Common myeloid progenitor, CD34-positive (primary cell): ENCODE measurements around the gene IGF2BP2.
"Not testable (repeated sequence)": the region's sequence is repeated elsewhere in the genome, so short reads cannot be mapped to it uniquely, and the experiment has no call there.

Experiments used
- CTCF ChIA-PET: fragments of 350-600 bp; sonication (Branson Sonifier 250); formaldehyde crosslinking; loops from one replicate; lab custom pipeline; 2021; ENCODE audit warnings: antibody characterized with exemption; lab: Charles Lee
- POLR2A ChIA-PET: fragments of 350-600 bp; sonication (Branson Sonifier 250); formaldehyde crosslinking; loops from one replicate; lab custom pipeline; 2021; ENCODE audit warnings: antibody characterized with exemption; lab: Charles Lee
- DNase-seq, 3 donors: peaks; one replicate each; pipeline versions ENCODE4 v3.0.0 to v3.0.0-alpha.2; 2013
- H3K27ac ChIP-seq, 2 experiments: 1 replicate in 1 of 2; 2 replicates in 1 of 2; pipeline ENCODE4 v1.7.0; 2013; ENCODE audit warnings: inconsistent platforms in 2 of 2, low read length in 2 of 2, mild to moderate bottlenecking in 2 of 2, low read depth in 1 of 2, moderate library complexity in 1 of 2; ENCODE audit not compliant: severe bottlenecking in 2 of 2, insufficient read depth in 1 of 2, poor library complexity in 1 of 2
- H3K27me3 ChIP-seq, 5 experiments: replicated peaks in 2 of 5; 1 replicate in 3 of 5; 2 replicates in 2 of 5; pipeline versions ENCODE4 v1.6.1 to v1.7.0; 2013; ENCODE audit warnings: low read length in 4 of 5, mild to moderate bottlenecking in 2 of 5, moderate library complexity in 2 of 5, inconsistent platforms in 1 of 5; ENCODE audit not compliant: insufficient read depth in 5 of 5, control insufficient read depth in 4 of 5
- H3K36me3 ChIP-seq, 4 experiments: 1 replicate in 2 of 4; 2 replicates in 2 of 4; pipeline versions ENCODE4 v1.6.1 to v1.7.0; 2013; ENCODE audit warnings: low read length in 3 of 4, control low read depth in 1 of 4, mild to moderate bottlenecking in 1 of 4; ENCODE audit not compliant: control insufficient read depth in 4 of 4, insufficient read depth in 4 of 4
- H3K4me1 ChIP-seq, 4 experiments: 1 replicate in 3 of 4; 2 replicates in 1 of 4; pipeline versions ENCODE4 v1.6.1 to v1.7.1; 2013; ENCODE audit warnings: low read length in 3 of 4, mild to moderate bottlenecking in 3 of 4, control low read depth in 1 of 4, inconsistent platforms in 1 of 4, moderate library complexity in 1 of 4; ENCODE audit not compliant: control insufficient read depth in 4 of 4, insufficient read depth in 4 of 4; ENCODE audit errors: control extremely low read depth in 1 of 4
- H3K4me3 ChIP-seq, 7 experiments: 1 replicate in 4 of 7; 2 replicates in 3 of 7; pipeline versions ENCODE4 v1.5.1 to v1.7.0; 2013; ENCODE audit warnings: mild to moderate bottlenecking in 7 of 7, low read length in 6 of 7, moderate library complexity in 6 of 7, inconsistent platforms in 2 of 7, low read depth in 2 of 7, control low read depth in 1 of 7; ENCODE audit not compliant: insufficient read depth in 4 of 7, control insufficient read depth in 1 of 7; ENCODE audit errors: extremely low read depth in 1 of 7
- H3K9me3 ChIP-seq, 5 experiments: 1 replicate in 4 of 5; 2 replicates in 1 of 5; pipeline versions ENCODE4 v1.6.1 to v1.7.1; 2013; ENCODE audit warnings: low read length in 4 of 5, mild to moderate bottlenecking in 2 of 5, inconsistent platforms in 1 of 5, low read depth in 1 of 5, moderate library complexity in 1 of 5; ENCODE audit not compliant: control insufficient read depth in 4 of 5, insufficient read depth in 2 of 5; ENCODE audit errors: control extremely low read depth in 1 of 5
- WGBS: methylation state at CpG from one replicate; pipeline ENCODE4 v1.1.5; 2013; ENCODE audit not compliant: insufficient coverage; 5-methylcytosine and 5-hydroxymethylcytosine counted together

Gene IGF2BP2

GRCh38 chr3:185842241-185842640, 17.4 kb upstream of the IGF2BP2 start:
- CTCF ChIA-PET = interaction anchor here (0.6 to 1.0 kb wide), 2 partner anchors 22 to 101 kb away, joined by 3 read pairs; no protein-coding TSS in a partner anchor
- no peak overlapping the region for H3K27ac ChIP-seq
- H3K4me1 ChIP-seq = no peaks in the 10 kb centered on the region
- H3K36me3 ChIP-seq = no peaks in the 10 kb centered on the region
- no peaks in the 10 kb centered on the region for H3K9me3 ChIP-seq
- no peak overlapping the region for H3K4me3 ChIP-seq
- DNase-seq = no peak
- POLR2A ChIA-PET = no interaction called here
- 100% methylated on average over 3 of the region's 4 CpGs for WGBS
- H3K27me3 ChIP-seq = no peaks in the 10 kb centered on the region

- H3K4me3 ChIP-seq, H3K4me1 ChIP-seq, H3K9me3 ChIP-seq, DNase-seq, H3K27me3 ChIP-seq, CTCF ChIA-PET, POLR2A ChIA-PET, H3K36me3 ChIP-seq, H3K27ac ChIP-seq: not testable (repeated sequence)
- 96% methylated on average over 4 of the region's 4 CpGs for WGBS
Measured at GRCh38 chr3:185838417-185838989, 13.7 kb upstream of the IGF2BP2 start.

- POLR2A ChIA-PET = no interaction called here
- no peaks in the 10 kb centered on the region for H3K4me1 ChIP-seq
- no peaks in the 10 kb centered on the region for H3K9me3 ChIP-seq
- WGBS = 100% methylated on average over 1 of the region's 3 CpGs
- no peaks in the 10 kb centered on the region for H3K27me3 ChIP-seq
- H3K36me3 ChIP-seq = no peaks in the 10 kb centered on the region
- no peak overlapping the region for H3K4me3 ChIP-seq
- H3K27ac ChIP-seq = no peak overlapping the region
- CTCF ChIA-PET = no interaction called here
- no peak for DNase-seq
Measured at GRCh38 chr3:185837414-185837813, 12.6 kb upstream of the IGF2BP2 start.

- DNase-seq = no peak
- peaks cover 0 to under 1% (median 0%) of the 10 kb centered on the region in 4 experiments for H3K4me1 ChIP-seq
- H3K27ac ChIP-seq = no peak overlapping the region
- ChIA-PET POLR2A (no interaction called here), CTCF (interaction anchor here (0.9 kb wide), 1 partner anchor 137 kb away, joined by 3 read pairs; no protein-coding TSS in a partner anchor)
- no peak overlapping the region for H3K4me3 ChIP-seq
- peaks cover 0 to 10% (median 0%) of the 10 kb centered on the region in 4 experiments for H3K36me3 ChIP-seq
- peaks cover 0 to 6% (median 2%) of the 10 kb centered on the region in 5 experiments for H3K9me3 ChIP-seq
- H3K27me3 ChIP-seq = no peaks in the 10 kb centered on the region
Measured at GRCh38 chr3:185831990-185832389, 7.1 kb upstream of the IGF2BP2 start.

GRCh38 chr3:185831195-185831594, 6.4 kb upstream of the IGF2BP2 start:
- POLR2A ChIA-PET = no interaction called here

GRCh38 chr3:185830018-185830797, 5.4 kb upstream of the IGF2BP2 start:
- 100% methylated on average over 1 of the region's 5 CpGs for WGBS
- no peak for DNase-seq
- peaks cover 0 to 15% (median 11%) of the 10 kb centered on the region in 4 experiments for H3K4me1 ChIP-seq
- H3K36me3 ChIP-seq = peaks cover 0 to 10% (median 0%) of the 10 kb centered on the region in 4 experiments
- H3K27ac ChIP-seq = no peak overlapping the region
- H3K27me3 ChIP-seq = no peaks in the 10 kb centered on the region
- peaks cover 0 to 6% (median 2%) of the 10 kb centered on the region in 5 experiments for H3K9me3 ChIP-seq
- H3K4me3 ChIP-seq = no peak overlapping the region
- ChIA-PET CTCF (no interaction called here), POLR2A (no interaction called here)

More at GRCh38 chr3:185831195-185831594, 6.4 kb upstream of the IGF2BP2 start:
- H3K9me3 ChIP-seq = peaks cover 0 to 6% (median 2%) of the 10 kb centered on the region in 5 experiments
- WGBS = 100% methylated on average over 2 of the region's 3 CpGs
- H3K4me3 ChIP-seq = no peak overlapping the region
- peaks cover 0 to 10% (median 0%) of the 10 kb centered on the region in 4 experiments for H3K36me3 ChIP-seq
- no peaks in the 10 kb centered on the region for H3K27me3 ChIP-seq
- CTCF ChIA-PET = interaction anchor here (0.9 kb wide), 1 partner anchor 137 kb away, joined by 3 read pairs; no protein-coding TSS in a partner anchor
- H3K27ac ChIP-seq = no peak overlapping the region
- no peak for DNase-seq
- H3K4me1 ChIP-seq = peaks cover 0 to 9% (median 5%) of the 10 kb centered on the region in 4 experiments

- DNase-seq = no peak
- ChIA-PET CTCF (interaction anchor here (1.0 kb wide), 1 partner anchor 83 kb away, joined by 4 read pairs; no protein-coding TSS in a partner anchor), POLR2A (no interaction called here)
- H3K9me3 ChIP-seq = peaks cover 0 to 6% (median 2%) of the 10 kb centered on the region in 5 experiments
- no peak overlapping the region for H3K27ac ChIP-seq
- H3K36me3 ChIP-seq = peaks cover 0 to 10% (median 0%) of the 10 kb centered on the region in 4 experiments
- H3K4me3 ChIP-seq = no peak overlapping the region
- peaks cover 0 to 15% (median 11%) of the 10 kb centered on the region in 4 experiments for H3K4me1 ChIP-seq
- 100% methylated on average over 3 of the region's 3 CpGs for WGBS
- no peaks in the 10 kb centered on the region for H3K27me3 ChIP-seq
Measured at GRCh38 chr3:185828755-185829154, 3.9 kb upstream of the IGF2BP2 start.
